Measurements from ENCODE around the gene ZNF177. TPM values are rescaled to one million over a fixed set of nuclear protein-coding genes. Genes with fewer than 3 reads are reported as not detected.
"Not testable (repeated sequence)": the region's sequence is repeated elsewhere in the genome, so short reads cannot be mapped to it uniquely, and the experiment has no call there.

Gene ZNF177
- total RNA-seq, 1 experiment from 2014 or later, result 4.6 TPM

- no peak for DNase-seq (ENCODE audit: low read depth, low spot score)
- intact Hi-C loops (cut with micrococcal nuclease; ENCODE audit: unreplicated experiment), result loop anchor here (10.0 kb wide), 1 partner anchor 113 kb away; the partner anchor contains the start of gene ZNF266
- Histone ChIP-seq H3K36me3 (ENCODE audit: control insufficient read depth, insufficient read depth, low read length) (no peaks in the 10 kb centered on the region), H3K4me3 (ENCODE audit: low read depth in 2 of 2, low read length in 2 of 2) (no peak overlapping the region), H3K9me3 (ENCODE audit: control insufficient read depth, insufficient read depth, low read depth, low read length) (0 out of 2 replicates have a peak, but pooled peaks cover 5% of the 10 kb centered on the region), H3K27me3 (ENCODE audit: control insufficient read depth, insufficient read depth, low read length) (no peaks in the 10 kb centered on the region), H3K27ac (ENCODE audit: low read length) (no peak overlapping the region), H3K4me1 (ENCODE audit: control insufficient read depth, insufficient read depth, low read length) (no peaks in the 10 kb centered on the region)
- ChIA-PET POLR2A (no interaction called here), CTCF (no interaction called here)
- no TSS peak for BruUV-seq (replicated peaks)
- ATAC-seq, result no peak
- TF ChIP-seq SIN3A (IDR thresholded peaks at IDR 0.05; ENCODE audit: borderline replicate concordance, insufficient read depth, low read depth, low read length) (no peak), CTCF (IDR thresholded peaks at IDR 0.05) (no peak), TCF7L2 (IDR thresholded peaks at IDR 0.05; ENCODE audit: low read depth, low read length) (no peak), POLR2AphosphoS5 (IDR thresholded peaks at IDR 0.05; ENCODE audit: low read depth, low read length) (no peak)
- TF ChIP-seq, protein P1, sequence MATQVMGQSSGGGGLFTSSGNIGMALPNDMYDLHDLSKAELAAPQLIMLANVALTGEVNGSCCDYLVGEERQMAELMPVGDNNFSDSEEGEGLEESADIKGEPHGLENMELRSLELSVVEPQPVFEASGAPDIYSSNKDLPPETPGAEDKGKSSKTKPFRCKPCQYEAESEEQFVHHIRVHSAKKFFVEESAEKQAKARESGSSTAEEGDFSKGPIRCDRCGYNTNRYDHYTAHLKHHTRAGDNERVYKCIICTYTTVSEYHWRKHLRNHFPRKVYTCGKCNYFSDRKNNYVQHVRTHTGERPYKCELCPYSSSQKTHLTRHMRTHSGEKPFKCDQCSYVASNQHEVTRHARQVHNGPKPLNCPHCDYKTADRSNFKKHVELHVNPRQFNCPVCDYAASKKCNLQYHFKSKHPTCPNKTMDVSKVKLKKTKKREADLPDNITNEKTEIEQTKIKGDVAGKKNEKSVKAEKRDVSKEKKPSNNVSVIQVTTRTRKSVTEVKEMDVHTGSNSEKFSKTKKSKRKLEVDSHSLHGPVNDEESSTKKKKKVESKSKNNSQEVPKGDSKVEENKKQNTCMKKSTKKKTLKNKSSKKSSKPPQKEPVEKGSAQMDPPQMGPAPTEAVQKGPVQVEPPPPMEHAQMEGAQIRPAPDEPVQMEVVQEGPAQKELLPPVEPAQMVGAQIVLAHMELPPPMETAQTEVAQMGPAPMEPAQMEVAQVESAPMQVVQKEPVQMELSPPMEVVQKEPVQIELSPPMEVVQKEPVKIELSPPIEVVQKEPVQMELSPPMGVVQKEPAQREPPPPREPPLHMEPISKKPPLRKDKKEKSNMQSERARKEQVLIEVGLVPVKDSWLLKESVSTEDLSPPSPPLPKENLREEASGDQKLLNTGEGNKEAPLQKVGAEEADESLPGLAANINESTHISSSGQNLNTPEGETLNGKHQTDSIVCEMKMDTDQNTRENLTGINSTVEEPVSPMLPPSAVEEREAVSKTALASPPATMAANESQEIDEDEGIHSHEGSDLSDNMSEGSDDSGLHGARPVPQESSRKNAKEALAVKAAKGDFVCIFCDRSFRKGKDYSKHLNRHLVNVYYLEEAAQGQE (IDR thresholded peaks at IDR 0.05; ENCODE audit: insufficient read depth in 1 of 2, low read depth in 2 of 2, low read length in 1 of 2), result no peak
- in situ Hi-C loops (cut with HindIII; ENCODE audit: low pct_unique_long_range_greater_than_20kb, low sequenced_read_pairs), result no loop called here
These were observed 41.5 kb upstream of the ZNF177 start for GRCh38 chr19:9321338-9321737.

GRCh38 chr19:9321756-9322155, 41.1 kb upstream of the ZNF177 start:
- ATAC-seq; CTCF ChIA-PET; POLR2A ChIA-PET; H3K4me3 ChIP-seq (ENCODE audit: low read depth in 2 of 2, low read length in 2 of 2); H3K36me3 ChIP-seq (ENCODE audit: control insufficient read depth, insufficient read depth, low read length); H3K27me3 ChIP-seq (ENCODE audit: control insufficient read depth, insufficient read depth, low read length); H3K4me1 ChIP-seq (ENCODE audit: control insufficient read depth, insufficient read depth, low read length); H3K27ac ChIP-seq (ENCODE audit: low read length); H3K9me3 ChIP-seq (ENCODE audit: control insufficient read depth, insufficient read depth, low read depth, low read length); DNase-seq (ENCODE audit: low read depth, low spot score); BruUV-seq (replicated peaks); in situ Hi-C loops (cut with HindIII; ENCODE audit: low pct_unique_long_range_greater_than_20kb, low sequenced_read_pairs): not testable (repeated sequence)
- intact Hi-C loops (cut with micrococcal nuclease; ENCODE audit: unreplicated experiment), result loop anchor here (10.0 kb wide), 1 partner anchor 113 kb away; the partner anchor contains the start of gene ZNF266

- H3K4me1 ChIP-seq (ENCODE audit: control insufficient read depth, insufficient read depth, low read length); ATAC-seq; H3K36me3 ChIP-seq (ENCODE audit: control insufficient read depth, insufficient read depth, low read length); H3K9me3 ChIP-seq (ENCODE audit: control insufficient read depth, insufficient read depth, low read depth, low read length); CTCF ChIA-PET; DNase-seq (ENCODE audit: low read depth, low spot score); BruUV-seq (replicated peaks); H3K4me3 ChIP-seq (ENCODE audit: low read depth in 2 of 2, low read length in 2 of 2); in situ Hi-C loops (cut with HindIII; ENCODE audit: low pct_unique_long_range_greater_than_20kb, low sequenced_read_pairs); POLR2A ChIA-PET; H3K27ac ChIP-seq (ENCODE audit: low read length); H3K27me3 ChIP-seq (ENCODE audit: control insufficient read depth, insufficient read depth, low read length): not testable (repeated sequence)
- intact Hi-C loops (cut with micrococcal nuclease; ENCODE audit: unreplicated experiment), result loop anchor here (10.0 kb wide), 1 partner anchor 113 kb away; the partner anchor contains the start of gene ZNF266
These were observed 40.6 kb upstream of the ZNF177 start for GRCh38 chr19:9322201-9322600.

All from Panc1 (cell line).